Bronchial epithelial cell (primary cell): ENCODE measurements around the gene STXBP6. TPM values are rescaled to one million over a fixed set of nuclear protein-coding genes. Genes with fewer than 3 reads are reported as not detected.

Source experiments
- DNase-seq: peaks from one replicate; pipeline ENCODE4 v3.0.0-alpha.2; 2010; ENCODE audit warnings: low read depth
- FAIRE-seq: peaks from 2 replicates; lab custom pipeline; 2011; peaks lifted over from hg19 to GRCh38; lab: Jason Lieb, UNC
- H3K27me3 ChIP-seq: 2 replicates; pipeline ENCODE4 v1.5.1; 2011; ENCODE audit warnings: low read length; ENCODE audit not compliant: control insufficient read depth, insufficient read depth
- H3K36me3 ChIP-seq: 2 replicates; pipeline ENCODE4 v1.5.1; 2011; ENCODE audit warnings: low read length; ENCODE audit not compliant: control insufficient read depth, insufficient read depth
- H3K4me3 ChIP-seq: 2 replicates; pipeline ENCODE4 v1.5.1; 2011; ENCODE audit warnings: mild to moderate bottlenecking, low read depth, low read length, control low read depth
- total RNA-seq: library from RNA; depleted of rRNA; stranded (reverse); fragments of >200 nt; gene quantifications from 2 replicates; pipeline ENCODE4 v1.2.1, GENCODE V29; 2014
- TF ChIP-seq, protein P1 (sequence below): IDR thresholded peaks from 2 replicates; pipeline ENCODE4 v1.5.1; 2011; ENCODE audit warnings: mild to moderate bottlenecking, moderate library complexity, low read length, control low read depth, inconsistent platforms; ENCODE audit not compliant: insufficient read depth, severe bottlenecking

STXBP6 gene
- total RNA-seq, 1 donor from 2014 or later = not detected

DNA sequence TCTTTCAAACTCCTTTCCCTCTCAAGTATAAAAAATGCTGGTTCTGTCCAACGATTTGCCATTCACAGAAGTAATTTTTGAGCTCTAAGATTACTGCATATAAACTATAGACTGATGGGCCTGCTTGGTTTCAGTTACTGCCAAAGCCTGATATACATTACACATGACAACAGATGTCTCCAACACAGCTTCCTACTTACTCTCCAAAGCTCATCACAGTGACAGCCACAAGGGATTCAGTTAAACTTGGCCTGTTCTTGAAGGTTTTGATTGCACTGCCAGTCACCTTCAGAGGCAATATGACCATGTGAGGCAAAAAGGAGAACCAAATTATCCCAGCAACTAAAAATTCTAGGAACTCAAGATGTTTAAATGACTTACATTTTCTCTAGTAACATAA, 30.1 kb downstream of the STXBP6 start:
- no peaks in the 10 kb centered on the region for H3K36me3 ChIP-seq
- FAIRE-seq (no peak), DNase-seq (no peak)
- H3K27me3 ChIP-seq = no peaks in the 10 kb centered on the region
- no peak overlapping the region for H3K4me3 ChIP-seq
- TF ChIP-seq, protein P1, sequence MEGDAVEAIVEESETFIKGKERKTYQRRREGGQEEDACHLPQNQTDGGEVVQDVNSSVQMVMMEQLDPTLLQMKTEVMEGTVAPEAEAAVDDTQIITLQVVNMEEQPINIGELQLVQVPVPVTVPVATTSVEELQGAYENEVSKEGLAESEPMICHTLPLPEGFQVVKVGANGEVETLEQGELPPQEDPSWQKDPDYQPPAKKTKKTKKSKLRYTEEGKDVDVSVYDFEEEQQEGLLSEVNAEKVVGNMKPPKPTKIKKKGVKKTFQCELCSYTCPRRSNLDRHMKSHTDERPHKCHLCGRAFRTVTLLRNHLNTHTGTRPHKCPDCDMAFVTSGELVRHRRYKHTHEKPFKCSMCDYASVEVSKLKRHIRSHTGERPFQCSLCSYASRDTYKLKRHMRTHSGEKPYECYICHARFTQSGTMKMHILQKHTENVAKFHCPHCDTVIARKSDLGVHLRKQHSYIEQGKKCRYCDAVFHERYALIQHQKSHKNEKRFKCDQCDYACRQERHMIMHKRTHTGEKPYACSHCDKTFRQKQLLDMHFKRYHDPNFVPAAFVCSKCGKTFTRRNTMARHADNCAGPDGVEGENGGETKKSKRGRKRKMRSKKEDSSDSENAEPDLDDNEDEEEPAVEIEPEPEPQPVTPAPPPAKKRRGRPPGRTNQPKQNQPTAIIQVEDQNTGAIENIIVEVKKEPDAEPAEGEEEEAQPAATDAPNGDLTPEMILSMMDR = no peak

DNA sequence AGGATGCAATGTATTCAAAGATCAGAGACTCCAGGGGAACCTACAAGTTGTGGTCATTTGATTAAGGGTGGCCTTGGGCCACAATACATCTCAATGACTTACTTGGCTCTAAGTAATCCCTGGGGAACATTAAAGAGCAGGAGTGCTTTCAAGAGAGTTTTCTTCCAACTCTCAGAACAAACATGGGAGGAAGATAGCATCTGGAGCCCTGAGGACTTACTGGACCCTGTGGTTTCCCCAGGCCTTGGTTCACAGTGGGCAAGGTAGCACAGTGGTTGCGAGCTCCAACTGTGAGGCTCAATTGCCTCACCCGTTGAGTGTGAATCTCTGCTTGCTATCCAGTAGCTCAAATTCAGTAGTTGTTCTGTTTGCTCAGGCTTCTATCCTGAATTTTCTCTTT, 32.4 kb downstream of the STXBP6 start:
- DNase-seq (no peak), FAIRE-seq (no peak)
- no peaks in the 10 kb centered on the region for H3K36me3 ChIP-seq
- TF ChIP-seq, protein P1 = no peak
- no peaks in the 10 kb centered on the region for H3K27me3 ChIP-seq
- H3K4me3 ChIP-seq = no peak overlapping the region

DNA sequence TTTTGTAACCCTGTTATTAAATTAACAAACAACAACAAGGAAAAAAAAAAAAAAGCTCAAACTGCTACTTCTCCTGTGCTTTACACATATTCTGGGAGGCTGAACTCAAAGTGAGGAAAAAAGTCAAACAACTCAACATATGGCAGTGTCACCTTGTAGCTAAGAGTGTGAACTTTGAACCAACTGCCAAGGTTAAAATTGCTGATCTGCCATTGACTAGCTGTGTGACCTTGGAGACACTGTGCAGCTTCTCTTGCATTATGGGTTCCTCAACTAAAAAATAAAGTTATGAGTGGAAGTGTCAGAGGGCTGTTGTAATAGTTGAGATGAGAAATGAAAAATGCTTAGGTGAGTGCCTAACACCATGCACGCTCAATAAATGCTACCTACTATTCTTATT, 34.2 kb downstream of the STXBP6 start:
- no peak for DNase-seq

DNA sequence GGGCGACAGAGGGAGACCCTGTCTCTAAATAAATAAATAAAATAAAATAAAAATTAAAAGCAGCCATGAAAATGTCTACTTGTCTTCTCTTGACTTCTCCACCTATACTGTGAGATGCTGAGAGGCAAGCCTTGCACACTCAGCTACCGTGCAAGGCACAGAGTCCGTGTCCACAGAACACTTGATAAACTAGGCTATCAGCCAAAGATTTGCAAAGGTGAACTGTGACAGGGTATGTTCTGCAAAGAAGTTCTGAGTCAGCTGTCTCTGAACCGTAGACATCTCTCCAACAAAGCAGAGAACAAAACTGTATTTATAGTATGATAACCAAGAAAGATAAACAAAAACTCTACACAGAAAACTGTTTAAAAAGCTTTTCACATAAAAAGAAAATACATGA, 35.5 kb downstream of the STXBP6 start:
- DNase-seq = no peak
- TF ChIP-seq, protein P1 = no peak
- H3K4me3 ChIP-seq = no peak overlapping the region
- no peak for FAIRE-seq
- no peaks in the 10 kb centered on the region for H3K27me3 ChIP-seq
- H3K36me3 ChIP-seq = no peaks in the 10 kb centered on the region

More for the DNA sequence above, 34.2 kb downstream of the STXBP6 start:
- TF ChIP-seq, protein P1 = no peak
- no peaks in the 10 kb centered on the region for H3K36me3 ChIP-seq
- H3K27me3 ChIP-seq = no peaks in the 10 kb centered on the region
- no peak for FAIRE-seq
- H3K4me3 ChIP-seq = no peak overlapping the region

DNA sequence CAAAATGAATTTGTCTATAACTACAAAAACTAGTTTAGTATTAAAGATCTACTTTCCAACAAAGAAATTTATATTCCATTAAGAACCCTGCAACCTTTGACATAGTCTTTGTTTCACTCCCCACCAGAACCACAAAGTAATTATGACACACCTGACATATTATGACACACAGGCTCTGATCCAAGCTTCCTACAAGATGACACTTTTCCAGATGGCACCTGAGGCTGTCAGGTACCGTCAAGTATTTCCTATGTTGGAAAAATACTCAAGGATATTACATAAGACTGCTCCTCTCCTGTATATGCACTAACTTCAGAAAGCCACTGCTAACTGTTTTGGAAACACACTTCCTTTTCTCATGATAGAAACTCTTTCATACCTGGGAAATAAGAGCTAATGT, 38.9 kb downstream of the STXBP6 start:
- TF ChIP-seq, protein P1 = no peak
- Histone ChIP-seq H3K4me3 (no peak overlapping the region), H3K36me3 (no peaks in the 10 kb centered on the region), H3K27me3 (no peaks in the 10 kb centered on the region)
- DNase-seq (no peak), FAIRE-seq (no peak)

DNA sequence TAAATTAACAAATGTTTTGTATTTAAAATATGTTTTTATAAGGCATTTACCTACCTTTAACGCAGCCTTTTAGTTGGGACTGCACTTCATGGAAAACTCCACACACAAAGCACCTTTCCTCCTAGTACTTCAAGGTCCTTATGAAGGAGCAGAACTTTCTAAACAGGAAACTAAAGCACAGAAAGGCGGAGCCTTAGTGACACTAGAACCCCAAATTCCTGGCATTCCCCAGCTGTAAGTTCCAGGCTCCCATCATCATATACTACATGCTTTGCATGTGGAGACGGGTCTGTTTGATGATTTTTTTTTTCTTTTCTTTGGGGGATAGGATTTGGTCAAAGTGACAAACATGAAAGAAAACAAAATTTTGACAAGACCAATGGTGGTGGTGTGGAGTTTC, 39.5 kb downstream of the STXBP6 start:
- FAIRE-seq = no peak
- DNase-seq = no peak
- H3K4me3 ChIP-seq = no peak overlapping the region
- TF ChIP-seq, protein P1 = no peak
- no peaks in the 10 kb centered on the region for H3K27me3 ChIP-seq
- H3K36me3 ChIP-seq = no peaks in the 10 kb centered on the region
